ENCODE measurements around the gene RUBCN.

GRCh38 chr3:197736491-197737318 is at the start of gene RUBCN:
- TF ChIP-seq CTCF (IDR thresholded peaks at IDR 0.05) (no peak), POLR2A (IDR thresholded peaks at IDR 0.05) (no peak)
